KG1 (cell line): ENCODE data around the gene TSHZ2.

Experiments used
- DNase-seq: peaks from one replicate; lab custom pipeline; 2025; lab: John Stamatoyannopoulos, UW

The TSHZ2 gene

GRCh38 chr20:53283597-53283996 lies 311.4 kb downstream of the TSHZ2 start:
- no peak for DNase-seq

- no peak for DNase-seq
Measured at GRCh38 chr20:53284256-53284655, 312.1 kb downstream of the TSHZ2 start.

DNA sequence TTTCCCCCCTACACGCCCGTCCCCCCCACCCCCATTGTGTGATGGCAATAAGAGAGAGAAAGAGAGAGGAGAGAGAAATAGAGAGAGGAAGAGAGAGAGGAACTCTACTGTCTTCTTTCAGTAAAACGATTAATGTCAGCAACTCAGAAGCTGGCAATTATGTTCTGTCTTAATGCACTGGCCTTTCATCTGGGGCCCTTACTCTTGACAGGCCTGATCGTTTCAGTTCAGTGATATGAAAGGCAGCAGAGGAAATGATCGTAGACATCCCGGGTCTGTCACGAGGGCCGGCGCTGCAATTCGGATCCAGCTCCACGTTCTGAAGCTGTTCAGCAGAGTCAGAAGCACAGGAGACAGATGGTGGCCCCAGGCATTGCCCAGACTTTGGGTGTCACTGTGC lies 312.5 kb downstream of the TSHZ2 start:
- DNase-seq, result no peak

GRCh38 chr20:53287357-53288042 lies 315.3 kb downstream of the TSHZ2 start:
- DNase-seq, result no peak

DNA sequence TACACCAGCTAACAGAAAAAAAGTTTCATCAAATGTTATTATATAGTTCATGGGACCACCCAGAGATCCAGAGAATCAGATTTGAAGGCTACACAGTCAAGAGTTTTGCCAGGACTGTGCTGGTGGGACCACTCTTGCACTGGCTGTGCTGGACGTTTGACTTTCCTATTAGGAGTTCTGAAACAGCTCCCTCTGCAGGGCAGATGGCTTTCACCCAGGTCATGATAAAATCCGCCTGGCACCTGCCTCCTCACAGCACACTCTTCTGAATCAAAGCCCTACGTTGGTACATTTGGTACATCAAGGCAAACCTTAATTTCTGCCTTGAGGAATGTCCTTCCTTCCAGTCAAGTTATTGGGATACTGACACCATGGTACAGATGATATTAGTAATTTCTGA lies 319.4 kb downstream of the TSHZ2 start:
- no peak for DNase-seq

- no peak for DNase-seq
Measured at GRCh38 chr20:53292347-53292746, 320.2 kb downstream of the TSHZ2 start.

GRCh38 chr20:53294804-53295203 lies 322.6 kb downstream of the TSHZ2 start:
- no peak for DNase-seq

DNA sequence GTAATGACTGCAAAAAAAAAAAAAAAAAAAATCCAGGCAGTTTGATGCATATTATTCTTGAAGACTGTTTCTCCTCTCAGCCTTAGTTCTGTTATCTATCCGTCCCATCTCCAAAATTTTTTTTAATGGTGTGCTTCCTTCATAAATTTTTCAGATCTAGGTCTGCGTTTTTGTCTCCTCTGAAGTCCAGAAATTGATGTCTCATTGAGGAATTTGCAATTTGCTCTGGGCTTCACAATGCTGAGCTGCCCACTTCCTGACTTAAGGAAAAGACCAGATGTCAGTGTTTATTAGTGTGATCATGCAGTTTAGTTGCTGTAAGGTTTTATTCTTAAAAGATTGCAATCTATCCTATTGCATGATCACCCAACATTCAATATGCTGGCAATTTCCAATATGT lies 323.9 kb downstream of the TSHZ2 start:
- DNase-seq, result no peak

- no peak for DNase-seq
Measured at GRCh38 chr20:53296451-53297153, 324.4 kb downstream of the TSHZ2 start.

DNA sequence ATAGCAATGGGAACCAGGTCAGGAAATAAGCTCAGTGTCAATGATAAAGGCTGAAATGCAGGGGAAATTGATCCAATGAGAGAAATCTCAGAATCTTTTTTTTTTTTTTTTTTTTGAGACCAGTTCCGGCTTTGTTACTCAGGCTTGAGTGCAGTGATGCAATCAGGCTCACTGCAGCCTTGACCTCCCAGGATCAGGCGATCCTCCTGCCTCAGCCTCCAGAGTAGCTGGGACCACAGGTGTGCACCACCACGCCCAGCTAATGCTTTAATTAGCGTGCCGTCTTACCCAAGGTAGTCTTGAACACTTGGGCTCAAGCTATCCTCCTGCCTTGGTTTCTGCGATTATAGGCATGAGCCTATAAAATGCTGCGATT lies 325.0 kb downstream of the TSHZ2 start:
- no peak for DNase-seq

- DNase-seq, result no peak
Measured at GRCh38 chr20:53298260-53298659, 326.1 kb downstream of the TSHZ2 start.

- no peak for DNase-seq
Measured at GRCh38 chr20:53298911-53299310, 326.8 kb downstream of the TSHZ2 start.

- no peak for DNase-seq
Measured at GRCh38 chr20:53299831-53300230, 327.7 kb downstream of the TSHZ2 start.

DNA sequence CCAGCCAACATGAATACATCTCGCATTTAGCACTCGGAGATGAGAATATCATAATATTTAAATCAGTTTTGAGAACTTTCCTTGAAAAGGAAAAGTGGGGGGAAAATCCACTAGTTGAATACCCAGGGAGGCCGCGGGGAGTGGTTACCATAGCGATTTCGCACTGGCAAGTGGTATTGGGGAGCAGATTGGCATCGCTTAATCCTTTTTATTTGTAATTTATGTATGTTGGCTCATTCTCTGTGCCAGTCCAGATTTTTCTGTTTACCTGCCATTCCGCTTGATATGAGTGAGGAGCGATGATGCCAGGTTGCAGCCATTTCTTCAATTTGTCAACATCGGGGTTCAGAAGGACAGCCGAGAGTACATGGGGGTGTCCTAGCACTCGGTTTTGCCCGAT lies 329.7 kb downstream of the TSHZ2 start:
- no peak for DNase-seq

GRCh38 chr20:53302695-53303412 lies 330.7 kb downstream of the TSHZ2 start:
- no peak for DNase-seq

DNA sequence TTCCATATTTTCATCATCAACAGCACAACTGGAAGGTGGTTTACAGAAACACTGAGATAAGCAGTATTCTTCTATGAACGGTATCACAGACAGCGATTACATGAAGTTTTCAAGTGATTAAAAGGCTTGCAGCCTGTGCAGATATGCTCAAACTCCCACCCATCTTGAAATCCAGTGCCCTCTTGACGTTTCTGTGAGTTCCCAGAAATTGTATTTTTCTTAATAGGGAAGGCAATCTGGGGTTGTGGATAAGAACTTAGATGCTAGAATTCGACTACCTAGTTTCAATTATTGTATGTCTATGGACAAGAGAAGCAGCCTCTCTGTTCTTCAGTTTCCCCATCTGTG lies 331.2 kb downstream of the TSHZ2 start:
- no peak for DNase-seq

GRCh38 chr20:53304146-53304545 lies 332.0 kb downstream of the TSHZ2 start:
- DNase-seq, result no peak

- DNase-seq, result no peak
Measured at GRCh38 chr20:53306192-53306805, 334.1 kb downstream of the TSHZ2 start.

- DNase-seq, result no peak
Measured at GRCh38 chr20:53307964-53308597, 335.9 kb downstream of the TSHZ2 start.

- no peak for DNase-seq
Measured at GRCh38 chr20:53309515-53309914, 337.4 kb downstream of the TSHZ2 start.

DNA sequence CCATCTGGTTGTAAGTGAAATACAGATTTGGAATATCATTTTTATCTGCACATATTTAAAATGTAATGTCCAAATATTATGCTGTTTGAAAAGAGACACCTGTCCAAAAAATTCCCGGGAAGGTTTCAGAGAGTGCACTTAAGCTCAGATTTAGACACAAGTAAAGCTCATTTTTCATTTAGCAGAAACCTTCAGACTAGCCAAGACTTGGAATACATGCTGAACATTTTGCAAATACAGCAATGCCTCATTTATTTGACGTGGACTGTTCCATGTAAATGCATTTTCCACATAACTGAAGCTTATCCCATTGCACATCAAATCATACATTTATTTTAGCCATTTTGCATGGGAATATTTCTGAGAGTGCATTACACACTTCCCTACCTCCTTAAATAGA lies 340.8 kb downstream of the TSHZ2 start:
- no peak for DNase-seq

DNA sequence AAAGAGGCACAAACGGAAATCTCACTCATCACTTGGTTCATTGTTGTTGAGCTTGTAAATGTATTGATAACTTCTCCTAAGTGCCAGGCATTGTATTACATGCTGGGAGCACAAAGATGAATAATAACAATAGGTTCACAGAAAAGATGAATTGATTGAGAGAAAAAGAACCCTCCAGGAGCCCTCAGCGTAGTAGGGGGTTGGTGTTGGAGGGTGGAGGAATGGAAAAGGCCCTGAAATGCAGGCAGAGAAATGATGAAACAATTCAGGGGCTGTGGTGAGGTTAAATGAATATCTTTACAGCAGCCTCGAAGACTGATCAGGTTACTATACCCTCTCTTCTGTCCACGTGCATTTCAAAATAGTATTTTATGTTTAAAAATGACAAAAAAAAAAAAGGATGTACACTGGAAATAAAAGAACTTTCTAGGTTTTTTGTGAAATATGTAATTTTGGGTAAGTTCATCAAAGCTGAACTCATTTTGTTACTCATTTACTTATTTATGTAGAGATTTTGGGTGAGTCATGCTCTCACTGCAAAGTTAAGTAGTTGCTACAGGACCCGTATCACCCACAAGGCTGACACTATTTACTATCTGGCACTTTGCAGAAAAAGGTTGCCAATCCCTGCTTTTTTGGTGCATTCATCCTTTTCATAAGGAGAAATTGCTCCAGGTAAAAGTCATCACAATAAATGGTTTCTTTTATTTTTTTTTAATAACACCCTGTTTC lies 344.2 kb downstream of the TSHZ2 start:
- no peak for DNase-seq
